ENCODE data around the gene CHST11. TPM values are rescaled to one million over a fixed set of nuclear protein-coding genes. Genes with fewer than 3 reads are reported as not detected.

The CHST11 gene
- total RNA-seq, 2 experiments from 2014 or later: 53.4 to 53.6 TPM

DNA sequence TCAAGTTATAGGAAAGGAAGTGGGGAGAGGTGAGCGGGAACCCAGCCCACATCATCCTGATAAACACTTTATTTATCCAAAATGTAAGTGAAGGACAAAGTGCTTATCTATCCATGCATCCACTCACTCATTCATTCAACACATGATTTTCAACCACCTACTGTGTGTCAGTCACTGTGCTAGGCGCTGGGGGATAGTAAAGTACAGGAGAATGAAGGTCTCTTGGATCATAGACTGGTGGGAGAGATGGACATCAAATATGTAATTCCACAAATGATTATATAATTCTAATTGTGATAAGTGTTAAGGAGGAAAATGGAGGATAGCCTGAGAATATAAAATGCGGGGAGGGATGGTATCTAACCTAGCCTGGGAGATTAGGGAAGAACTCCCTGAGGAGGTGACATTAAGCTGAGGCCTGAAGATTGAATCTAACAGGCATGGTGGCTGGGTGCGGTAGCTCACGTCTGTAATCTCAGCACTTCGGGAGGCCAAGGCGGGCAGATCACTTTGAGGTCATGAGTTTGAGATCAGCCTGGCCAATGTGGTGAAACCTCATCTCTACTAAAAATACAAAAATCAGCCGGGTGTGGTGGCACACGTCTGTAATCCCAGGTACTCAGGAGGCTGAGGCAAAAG, 41.3 kb upstream of the CHST11 start:
- H3K4me3 Mint-ChIP-seq: no peak overlapping the region
- H3K9me3 Mint-ChIP-seq: no peaks in the 10 kb centered on the region
- Histone ChIP-seq H3K27me3 (ENCODE audit: control insufficient read depth in 1 of 2, insufficient read depth in 2 of 2, low read length in 2 of 2) (no peaks in the 10 kb centered on the region), H3K27ac (ENCODE audit: low read depth in 1 of 2, low read length in 2 of 2) (no peak overlapping the region), H3K4me3 (ENCODE audit: low read length) (no peak overlapping the region), H3K9me3 (ENCODE audit: control insufficient read depth in 1 of 2, insufficient read depth in 1 of 2, low read length in 2 of 2) (peaks cover 0 to 5% of the 10 kb centered on the region in 2 experiments), H3K4me1 (ENCODE audit: insufficient read depth, low read length) (no peaks in the 10 kb centered on the region), H3K36me3 (ENCODE audit: insufficient read depth, low read length) (no peaks in the 10 kb centered on the region)
- ChIA-PET POLR2A (no interaction called here), CTCF (no interaction called here)
- no peak overlapping the region for H3K27ac Mint-ChIP-seq
- intact Hi-C loops (cut with DNase I, micrococcal nuclease): no loop called here
- no peaks in the 10 kb centered on the region for H3K4me1 Mint-ChIP-seq (ENCODE audit: low read depth)
- H3K36me3 Mint-ChIP-seq (ENCODE audit: low read depth): no peaks in the 10 kb centered on the region
- ATAC-seq (ENCODE audit: poor library complexity) (no peak), DNase-seq (no peak)
- TF ChIP-seq, protein P1, sequence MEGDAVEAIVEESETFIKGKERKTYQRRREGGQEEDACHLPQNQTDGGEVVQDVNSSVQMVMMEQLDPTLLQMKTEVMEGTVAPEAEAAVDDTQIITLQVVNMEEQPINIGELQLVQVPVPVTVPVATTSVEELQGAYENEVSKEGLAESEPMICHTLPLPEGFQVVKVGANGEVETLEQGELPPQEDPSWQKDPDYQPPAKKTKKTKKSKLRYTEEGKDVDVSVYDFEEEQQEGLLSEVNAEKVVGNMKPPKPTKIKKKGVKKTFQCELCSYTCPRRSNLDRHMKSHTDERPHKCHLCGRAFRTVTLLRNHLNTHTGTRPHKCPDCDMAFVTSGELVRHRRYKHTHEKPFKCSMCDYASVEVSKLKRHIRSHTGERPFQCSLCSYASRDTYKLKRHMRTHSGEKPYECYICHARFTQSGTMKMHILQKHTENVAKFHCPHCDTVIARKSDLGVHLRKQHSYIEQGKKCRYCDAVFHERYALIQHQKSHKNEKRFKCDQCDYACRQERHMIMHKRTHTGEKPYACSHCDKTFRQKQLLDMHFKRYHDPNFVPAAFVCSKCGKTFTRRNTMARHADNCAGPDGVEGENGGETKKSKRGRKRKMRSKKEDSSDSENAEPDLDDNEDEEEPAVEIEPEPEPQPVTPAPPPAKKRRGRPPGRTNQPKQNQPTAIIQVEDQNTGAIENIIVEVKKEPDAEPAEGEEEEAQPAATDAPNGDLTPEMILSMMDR (IDR thresholded peaks at IDR 0.05): no peak
- H3K27me3 Mint-ChIP-seq: no peaks in the 10 kb centered on the region

DNA sequence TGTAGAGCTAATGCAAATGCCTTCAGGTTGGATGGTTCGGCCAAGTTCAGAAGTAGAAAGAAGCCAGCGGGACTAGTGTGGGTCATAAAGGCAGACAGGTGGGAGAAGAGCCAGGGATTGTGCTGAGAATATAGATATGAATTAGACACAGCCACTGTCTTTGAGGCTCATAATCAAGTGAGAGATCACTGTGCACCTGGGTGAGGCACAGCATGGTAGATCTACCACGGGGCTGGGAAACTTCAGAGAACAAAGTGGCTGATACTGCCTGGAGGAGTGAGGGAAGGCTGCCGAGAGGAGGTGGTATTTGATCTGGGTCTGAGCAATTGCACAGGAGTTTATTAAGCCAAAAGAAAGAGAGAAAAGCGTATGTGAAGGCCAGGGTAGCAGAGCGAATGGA, 40.6 kb upstream of the CHST11 start:
- TF ChIP-seq, protein P1 (IDR thresholded peaks at IDR 0.05): no peak
- no peak for DNase-seq
- Mint-ChIP-seq H3K27ac (no peak overlapping the region), H3K27me3 (no peaks in the 10 kb centered on the region), H3K36me3 (ENCODE audit: low read depth) (no peaks in the 10 kb centered on the region), H3K4me3 (no peak overlapping the region), H3K4me1 (ENCODE audit: low read depth) (no peaks in the 10 kb centered on the region), H3K9me3 (no peaks in the 10 kb centered on the region)
- peaks cover 0 to 5% of the 10 kb centered on the region in 2 experiments for H3K9me3 ChIP-seq (ENCODE audit: control insufficient read depth in 1 of 2, insufficient read depth in 1 of 2, low read length in 2 of 2)
- no peak overlapping the region for H3K27ac ChIP-seq (ENCODE audit: low read depth in 1 of 2, low read length in 2 of 2)
- POLR2A ChIA-PET: no interaction called here
- ATAC-seq (ENCODE audit: poor library complexity): no peak
- H3K4me3 ChIP-seq (ENCODE audit: low read length): no peak overlapping the region
- CTCF ChIA-PET: no interaction called here
- no peaks in the 10 kb centered on the region for H3K4me1 ChIP-seq (ENCODE audit: insufficient read depth, low read length)
- H3K36me3 ChIP-seq (ENCODE audit: insufficient read depth, low read length): no peaks in the 10 kb centered on the region
- intact Hi-C loops (cut with DNase I, micrococcal nuclease): no loop called here
- no peaks in the 10 kb centered on the region for H3K27me3 ChIP-seq (ENCODE audit: control insufficient read depth in 1 of 2, insufficient read depth in 2 of 2, low read length in 2 of 2)

DNA sequence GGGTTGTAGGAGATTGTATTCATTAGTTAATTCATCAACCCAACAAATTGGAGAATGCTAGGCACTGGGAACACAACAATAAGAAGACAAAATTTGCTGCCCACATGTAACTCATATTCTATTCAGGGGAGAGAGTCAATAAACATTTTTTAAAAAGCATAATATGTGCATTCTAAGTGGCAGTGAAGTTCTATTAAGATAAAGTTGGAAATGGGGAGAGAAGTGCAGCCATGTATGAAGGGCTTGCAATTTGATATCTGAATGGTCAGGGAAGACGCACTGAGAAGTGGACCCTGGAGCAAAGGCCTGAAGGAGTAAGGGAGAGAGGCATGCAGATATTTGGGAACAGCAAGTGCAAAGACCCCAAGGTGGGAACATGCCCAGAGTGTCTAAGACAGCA, 40.2 kb upstream of the CHST11 start:
- DNase-seq (no peak), ATAC-seq (ENCODE audit: poor library complexity) (no peak)
- H3K27me3 ChIP-seq (ENCODE audit: control insufficient read depth in 1 of 2, insufficient read depth in 2 of 2, low read length in 2 of 2): no peaks in the 10 kb centered on the region
- Mint-ChIP-seq H3K4me1 (ENCODE audit: low read depth) (no peaks in the 10 kb centered on the region), H3K36me3 (ENCODE audit: low read depth) (no peaks in the 10 kb centered on the region), H3K27me3 (no peaks in the 10 kb centered on the region), H3K4me3 (no peak overlapping the region), H3K27ac (no peak overlapping the region), H3K9me3 (no peaks in the 10 kb centered on the region)
- TF ChIP-seq, protein P1 (IDR thresholded peaks at IDR 0.05): no peak
- ChIA-PET POLR2A (no interaction called here), CTCF (no interaction called here)
- intact Hi-C loops (cut with DNase I, micrococcal nuclease): no loop called here
- peaks cover 0 to 5% of the 10 kb centered on the region in 2 experiments for H3K9me3 ChIP-seq (ENCODE audit: control insufficient read depth in 1 of 2, insufficient read depth in 1 of 2, low read length in 2 of 2)
- H3K27ac ChIP-seq (ENCODE audit: low read depth in 1 of 2, low read length in 2 of 2): no peak overlapping the region
- H3K36me3 ChIP-seq (ENCODE audit: insufficient read depth, low read length): no peaks in the 10 kb centered on the region
- H3K4me1 ChIP-seq (ENCODE audit: insufficient read depth, low read length): no peaks in the 10 kb centered on the region
- H3K4me3 ChIP-seq (ENCODE audit: low read length): no peak overlapping the region

Measured in CD4-positive, alpha-beta T cell (primary cell).